PC-3 (cell line): ENCODE data around the gene DZIP1. TPM values are rescaled to one million over a fixed set of nuclear protein-coding genes. Genes with fewer than 3 reads are reported as not detected.
"Not testable (repeated sequence)": the region's sequence is repeated elsewhere in the genome, so short reads cannot be mapped to it uniquely, and the experiment has no call there.

Experiments
- ATAC-seq: fragments of 200-7000 bp; cut with Tn5 transposase; 2 replicates; pipeline ENCODE4 v1.9.1; 2020; ENCODE audit warnings: mild to moderate bottlenecking, moderate library complexity
- BruUV-seq: library from RNA; stranded (reverse); fragments of 400-500 nt; replicated peaks from 2 replicates; lab custom pipeline; 2021; lab: Mats Ljungman, UMichigan
- CTCF ChIA-PET: fragments of 300-600 bp; sonication (Branson Sonifier 250); formaldehyde crosslinking; loops from one replicate; lab custom pipeline; 2022; ENCODE audit warnings: antibody characterized with exemption; lab: Charles Lee
- POLR2A ChIA-PET: fragments of 300-600 bp; sonication (Branson Sonifier 250); formaldehyde crosslinking; loops from one replicate; lab custom pipeline; 2022; ENCODE audit warnings: antibody characterized with exemption; ENCODE audit not compliant: unreplicated experiment; lab: Charles Lee
- DNase-seq: peaks from one replicate; pipeline ENCODE4 v3.0.0-alpha.2; 2015
- H2AFZ ChIP-seq: fragments of 300-600 bp; sonication (generic); 2 replicates; pipeline ENCODE4 v1.6.0; 2016; ENCODE audit warnings: antibody characterized with exemption, low read length
- H3F3A ChIP-seq: fragments of 300-600 bp; sonication (generic); one replicate; pipeline ENCODE4 v1.6.0; 2017; ENCODE audit warnings: antibody characterized with exemption, low read length, control low read depth, mild to moderate bottlenecking; ENCODE audit not compliant: unreplicated experiment
- H3K27ac ChIP-seq: fragments of 300-600 bp; sonication (generic); 2 replicates; pipeline ENCODE4 v1.5.1; 2016; ENCODE audit warnings: mild to moderate bottlenecking, low read length
- H3K27me3 ChIP-seq: fragments of 300-600 bp; sonication (generic); 2 replicates; pipeline ENCODE4 v1.6.1; 2016; ENCODE audit warnings: low read length, mixed read lengths
- H3K36me3 ChIP-seq: fragments of 300-600 bp; sonication (generic); 2 replicates; pipeline ENCODE4 v1.6.1; 2016; ENCODE audit warnings: low read depth, mixed run types, low read length, mixed read lengths
- H3K4me1 ChIP-seq: fragments of 300-600 bp; sonication (generic); 2 replicates; pipeline ENCODE4 v1.5.1; 2016; ENCODE audit warnings: low read length; ENCODE audit not compliant: insufficient read depth
- H3K4me2 ChIP-seq: fragments of 300-600 bp; sonication (generic); 2 replicates; pipeline ENCODE4 v1.6.0; 2016; ENCODE audit warnings: low read length
- H3K4me3 ChIP-seq: fragments of 300-600 bp; sonication (generic); 2 replicates; pipeline ENCODE4 v1.5.1; 2016; ENCODE audit warnings: mild to moderate bottlenecking, low read length, mixed read lengths
- H3K79me2 ChIP-seq: fragments of 300-600 bp; sonication (generic); 2 replicates; pipeline ENCODE4 v1.6.1; 2017; ENCODE audit warnings: low read length, mixed read lengths
- H3K9ac ChIP-seq: fragments of 300-600 bp; sonication (generic); 2 replicates; pipeline ENCODE4 v1.6.0; 2016; ENCODE audit warnings: mild to moderate bottlenecking, low read length
- H3K9me2 ChIP-seq: fragments of 300-600 bp; sonication (generic); replicated peaks from 2 replicates; pipeline ENCODE4 v1.6.1; 2016; ENCODE audit warnings: mixed run types, low read length, mixed read lengths
- H3K9me3 ChIP-seq: fragments of 300-600 bp; sonication (generic); 2 replicates; pipeline ENCODE4 v1.6.1; 2016; ENCODE audit warnings: low read length, mixed read lengths
- H4K20me1 ChIP-seq: fragments of 300-600 bp; sonication (generic); 2 replicates; pipeline ENCODE4 v1.6.1; 2016; ENCODE audit warnings: low read length, mixed read lengths
- EZH2 ChIP-seq: fragments of 300-600 bp; sonication (generic); IDR thresholded peaks from one replicate; pipeline ENCODE4 v1.6.1; 2017; ENCODE audit warnings: antibody characterized with exemption, mild to moderate bottlenecking, low read length; ENCODE audit not compliant: unreplicated experiment
- EZH2phosphoT487 ChIP-seq: fragments of 300-600 bp; sonication (generic); IDR thresholded peaks from 2 replicates; pipeline ENCODE4 v1.6.1; 2018; ENCODE audit warnings: mild to moderate bottlenecking, antibody characterized with exemption, low read length, borderline replicate concordance
- intact Hi-C: fragments of 100-400 bp; cut with micrococcal nuclease; formaldehyde crosslinking; loops from 2 replicates; pipeline ENCODE4 v1.9.0; 2023
- total RNA-seq: library from RNA; depleted of rRNA; stranded (reverse); fragments of >200 nt; gene quantifications from 2 replicates; pipeline ENCODE4 v1.2.3, GENCODE V29; 2014
- TF ChIP-seq, protein P1 (sequence below): fragments of 300-600 bp; sonication (generic); conservative IDR thresholded peaks from 2 replicates; pipeline ENCODE4 v1.5.1; 2017; ENCODE audit warnings: antibody characterized with exemption, low read depth, mild to moderate bottlenecking, low read length

The DZIP1 gene
- total RNA-seq, 1 experiment from 2014 or later, result 3.5 TPM

DNA sequence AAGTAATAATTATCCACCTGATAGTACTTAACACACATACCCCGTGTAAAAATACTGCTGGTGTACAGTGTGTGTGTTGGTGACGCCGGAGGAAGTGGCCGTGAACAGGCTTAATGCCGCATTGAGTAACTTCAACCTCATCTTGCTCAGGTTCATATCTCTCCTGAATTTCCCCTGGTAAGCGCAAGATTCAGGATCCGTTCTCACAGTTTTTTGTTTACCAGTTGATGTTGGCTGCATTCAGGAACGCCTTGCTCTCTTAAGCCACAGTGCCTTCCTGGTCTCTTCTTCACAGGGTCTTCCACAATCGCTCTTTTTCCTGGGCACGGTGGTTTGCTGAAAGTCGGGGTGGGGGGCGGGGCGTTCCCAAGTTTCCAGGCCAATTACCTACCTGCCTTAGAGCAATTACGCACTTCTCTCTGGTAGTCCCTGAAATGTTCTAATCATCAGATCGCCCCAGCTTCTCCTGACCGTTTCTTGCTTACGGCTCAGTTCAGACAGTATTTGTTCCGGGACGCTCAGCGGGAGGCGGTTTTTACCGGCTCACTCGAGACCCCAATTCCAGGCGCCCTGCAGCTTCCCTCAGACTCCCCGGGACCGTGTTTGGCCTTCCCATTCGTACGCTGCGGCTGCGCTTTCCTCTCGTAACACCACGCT lies 31.7 kb upstream of the DZIP1 start:
- peak overlapping the region; percentile 86 for H2AFZ ChIP-seq
- ATAC-seq (peak; percentile 13), DNase-seq (peak; percentile 37)
- peak overlapping the region; percentile 71 for H3K27ac ChIP-seq
- H3K27me3 ChIP-seq, result no peaks in the 10 kb centered on the region
- no peaks in the 10 kb centered on the region for H3K9me3 ChIP-seq
- BruUV-seq, result TSS peak; percentile 80
- H4K20me1 ChIP-seq, result peaks cover 18% of the 10 kb centered on the region
- H3F3A ChIP-seq, result no peaks in the 10 kb centered on the region
- intact Hi-C loops, result loop anchor here (5.0 to 10.0 kb wide), 2 partner anchors 99 to 156 kb away; no protein-coding TSS in a partner anchor
- H3K9me2 ChIP-seq, result no peaks in the 10 kb centered on the region
- H3K9ac ChIP-seq, result peak overlapping the region; percentile 86
- peaks cover 62% of the 10 kb centered on the region for H3K79me2 ChIP-seq
- H3K4me1 ChIP-seq, result peaks cover 35% of the 10 kb centered on the region
- POLR2A ChIA-PET, result interaction anchor here (0.5 to 0.6 kb wide), 3 partner anchors 15 to 157 kb away, joined by 3 read pairs; no protein-coding TSS in a partner anchor
- peak overlapping the region; percentile 91 for H3K4me3 ChIP-seq
- no peak for TF ChIP-seq EZH2phosphoT487
- TF ChIP-seq EZH2, result no peak
- TF ChIP-seq, protein P1, sequence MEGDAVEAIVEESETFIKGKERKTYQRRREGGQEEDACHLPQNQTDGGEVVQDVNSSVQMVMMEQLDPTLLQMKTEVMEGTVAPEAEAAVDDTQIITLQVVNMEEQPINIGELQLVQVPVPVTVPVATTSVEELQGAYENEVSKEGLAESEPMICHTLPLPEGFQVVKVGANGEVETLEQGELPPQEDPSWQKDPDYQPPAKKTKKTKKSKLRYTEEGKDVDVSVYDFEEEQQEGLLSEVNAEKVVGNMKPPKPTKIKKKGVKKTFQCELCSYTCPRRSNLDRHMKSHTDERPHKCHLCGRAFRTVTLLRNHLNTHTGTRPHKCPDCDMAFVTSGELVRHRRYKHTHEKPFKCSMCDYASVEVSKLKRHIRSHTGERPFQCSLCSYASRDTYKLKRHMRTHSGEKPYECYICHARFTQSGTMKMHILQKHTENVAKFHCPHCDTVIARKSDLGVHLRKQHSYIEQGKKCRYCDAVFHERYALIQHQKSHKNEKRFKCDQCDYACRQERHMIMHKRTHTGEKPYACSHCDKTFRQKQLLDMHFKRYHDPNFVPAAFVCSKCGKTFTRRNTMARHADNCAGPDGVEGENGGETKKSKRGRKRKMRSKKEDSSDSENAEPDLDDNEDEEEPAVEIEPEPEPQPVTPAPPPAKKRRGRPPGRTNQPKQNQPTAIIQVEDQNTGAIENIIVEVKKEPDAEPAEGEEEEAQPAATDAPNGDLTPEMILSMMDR, result no peak
- H3K4me2 ChIP-seq, result peak overlapping the region; percentile 89
- CTCF ChIA-PET, result interaction anchor here (0.5 to 1.0 kb wide), 3 partner anchors 15 to 304 kb away, joined by 3 to 5 read pairs (median 5); no protein-coding TSS in a partner anchor
- H3K36me3 ChIP-seq, result no peaks in the 10 kb centered on the region

DNA sequence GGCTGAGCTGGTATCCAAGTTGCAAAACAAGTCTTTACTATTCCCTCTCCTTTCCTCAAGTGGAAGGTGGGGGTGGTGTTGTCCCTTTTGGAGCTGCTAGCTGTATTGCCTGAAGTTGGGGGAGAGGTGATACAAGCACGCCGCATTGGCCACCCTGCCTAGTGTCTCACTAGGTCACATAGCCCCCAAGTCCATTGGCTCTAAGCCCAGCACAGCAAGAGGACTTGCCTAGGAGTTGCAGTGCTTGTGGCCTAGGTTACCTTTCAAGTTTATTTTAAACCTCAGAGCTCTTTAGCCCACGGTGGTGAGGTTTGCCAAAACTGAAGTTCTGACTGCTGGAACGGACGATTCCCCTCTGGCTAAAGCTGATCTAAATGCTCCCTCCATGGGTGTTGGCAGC lies 27.1 kb upstream of the DZIP1 start:
- peaks cover 20% of the 10 kb centered on the region for H3K79me2 ChIP-seq
- no peak overlapping the region for H2AFZ ChIP-seq
- H3K4me3 ChIP-seq, result no peak overlapping the region
- no peaks in the 10 kb centered on the region for H3K9me3 ChIP-seq
- TF ChIP-seq EZH2phosphoT487, result no peak
- TF ChIP-seq, protein P1, result no peak
- TF ChIP-seq EZH2, result no peak
- no peak overlapping the region for H3K27ac ChIP-seq
- intact Hi-C loops, result loop anchor here (10.0 kb wide), 1 partner anchor 103 kb away; no protein-coding TSS in a partner anchor
- no peak for DNase-seq
- no TSS peak for BruUV-seq
- H3K9me2 ChIP-seq, result no peaks in the 10 kb centered on the region
- ChIA-PET POLR2A (no interaction called here), CTCF (no interaction called here)
- no peaks in the 10 kb centered on the region for H4K20me1 ChIP-seq
- H3F3A ChIP-seq, result no peaks in the 10 kb centered on the region
- peaks cover 15% of the 10 kb centered on the region for H3K4me1 ChIP-seq
- H3K36me3 ChIP-seq, result no peaks in the 10 kb centered on the region
- no peaks in the 10 kb centered on the region for H3K27me3 ChIP-seq
- H3K9ac ChIP-seq, result no peak overlapping the region
- no peak overlapping the region for H3K4me2 ChIP-seq
- no peak for ATAC-seq

DNA sequence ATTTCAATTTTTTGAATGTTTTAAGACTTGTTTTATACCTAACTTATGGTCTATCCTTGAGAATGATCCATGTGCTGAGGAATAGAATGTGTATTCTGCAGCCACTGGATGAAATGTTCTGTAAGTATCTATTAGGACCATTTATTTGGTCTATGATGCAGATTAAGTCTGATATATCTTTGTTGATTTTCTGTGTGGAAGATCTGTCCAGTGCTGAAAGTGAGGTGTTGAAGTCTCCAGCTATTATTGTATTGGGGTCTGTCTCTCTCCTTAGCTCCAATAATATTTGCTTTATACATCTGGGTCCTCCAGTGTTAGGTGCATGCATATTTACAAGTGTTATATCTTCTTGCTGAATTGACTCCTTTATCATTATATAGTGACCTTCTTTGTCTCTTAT lies 22.7 kb upstream of the DZIP1 start:
- H3F3A ChIP-seq, CTCF ChIA-PET, intact Hi-C loops, H3K9ac ChIP-seq, ATAC-seq, H3K4me3 ChIP-seq, POLR2A ChIA-PET, H3K4me2 ChIP-seq, H4K20me1 ChIP-seq, H3K27ac ChIP-seq, DNase-seq, H3K9me2 ChIP-seq, H3K79me2 ChIP-seq, BruUV-seq, H3K9me3 ChIP-seq, H3K36me3 ChIP-seq, H2AFZ ChIP-seq, H3K27me3 ChIP-seq, H3K4me1 ChIP-seq: not testable (repeated sequence)
